Endothelial cell of umbilical vein (primary cell): ENCODE measurements around the gene ASNSD1. TPM values are rescaled to one million over a fixed set of nuclear protein-coding genes. Genes with fewer than 3 reads are reported as not detected.

Source experiments
- BruUV-seq: library from RNA; stranded (reverse); fragments of 400-500 nt; replicated peaks from 2 replicates; lab custom pipeline; 2021; lab: Mats Ljungman, UMichigan
- CTCF ChIA-PET: fragments of 300-600, 350-600 bp; sonication (Branson Sonifier 250); formaldehyde crosslinking; loops from one replicate; lab custom pipeline; 2021; ENCODE audit warnings: antibody characterized with exemption, inconsistent platforms; lab: Charles Lee
- POLR2A ChIA-PET: fragments of 300-600, 350-600 bp; sonication (Branson Sonifier 250); formaldehyde crosslinking; loops from one replicate; lab custom pipeline; 2021; ENCODE audit warnings: antibody characterized with exemption, inconsistent platforms; lab: Charles Lee
- DNase-seq: peaks from one replicate; pipeline ENCODE4 v3.0.0-alpha.2; 2011; ENCODE audit warnings: low read depth, low spot score
- FAIRE-seq: peaks from 2 replicates; lab custom pipeline; 2011; peaks lifted over from hg19 to GRCh38; lab: Jason Lieb, UNC
- H2AFZ ChIP-seq: 2 replicates; pipeline ENCODE4 v1.6.0; 2012; ENCODE audit warnings: low read depth, low read length, control low read depth, inconsistent platforms
- H3K27ac ChIP-seq: 2 replicates; pipeline ENCODE4 v1.5.1; 2011; ENCODE audit warnings: low read depth, mild to moderate bottlenecking, control low read depth, low read length, moderate library complexity; ENCODE audit not compliant: insufficient read depth
- H3K27me3 ChIP-seq, 2 experiments: 2 replicates each; pipeline versions ENCODE4 v1.6.0 to v1.6.1; 2011; ENCODE audit warnings: low read length in 2 of 2, mixed read lengths in 1 of 2; ENCODE audit not compliant: control insufficient read depth in 2 of 2, insufficient read depth in 2 of 2
- H3K36me3 ChIP-seq, 2 experiments: 2 replicates in 1 of 2; 3 replicates in 1 of 2; pipeline ENCODE4 v1.5.1; 2011; ENCODE audit warnings: low read length in 2 of 2, mild to moderate bottlenecking in 1 of 2, moderate library complexity in 1 of 2; ENCODE audit not compliant: control insufficient read depth in 2 of 2, insufficient read depth in 2 of 2; ENCODE audit errors: extremely low read depth in 1 of 2
- H3K4me1 ChIP-seq: 3 replicates; pipeline ENCODE4 v1.5.1; 2011; ENCODE audit warnings: mild to moderate bottlenecking, low read length; ENCODE audit not compliant: control insufficient read depth, insufficient read depth; ENCODE audit errors: extremely low read depth
- H3K4me2 ChIP-seq: 2 replicates; pipeline ENCODE4 v1.6.1; 2011; ENCODE audit warnings: low read length, control low read depth, mixed read lengths; ENCODE audit not compliant: insufficient read depth
- H3K4me3 ChIP-seq, 3 experiments: fragments of 200-600 bp in 1 of 3; sonication (generic), shearing (Covaris generic) in 1 of 3; replicated peaks in 1 of 3; 2 replicates each; pipeline ENCODE4 v1.5.1; 2011 to 2016; ENCODE audit warnings: control low read depth in 3 of 3, low read length in 3 of 3, mild to moderate bottlenecking in 2 of 3, inconsistent platforms in 1 of 3, low read depth in 1 of 3, moderate library complexity in 1 of 3; ENCODE audit not compliant: insufficient read depth in 1 of 3
- H3K79me2 ChIP-seq: 2 replicates; pipeline ENCODE4 v1.6.0; 2012; ENCODE audit warnings: low read length, inconsistent platforms; ENCODE audit not compliant: control insufficient read depth, insufficient read depth
- H3K9ac ChIP-seq: replicated peaks from 2 replicates; pipeline ENCODE3; 2011; ENCODE audit warnings: low read length, control low read depth; ENCODE audit not compliant: insufficient read depth; ENCODE audit errors: extremely low read depth
- H3K9me1 ChIP-seq: replicated peaks from 3 replicates; pipeline ENCODE4 v1.6.0; 2011; ENCODE audit warnings: mild to moderate bottlenecking, low read length; ENCODE audit not compliant: control insufficient read depth, insufficient read depth; ENCODE audit errors: extremely low read depth
- H3K9me3 ChIP-seq: replicated peaks from 2 replicates; pipeline ENCODE4 v1.5.1; 2012; ENCODE audit warnings: low read length, inconsistent platforms; ENCODE audit not compliant: control insufficient read depth, insufficient read depth
- H4K20me1 ChIP-seq: replicated peaks from 2 replicates; pipeline ENCODE3; 2011; ENCODE audit warnings: mild to moderate bottlenecking, low read length; ENCODE audit not compliant: control insufficient read depth, insufficient read depth; ENCODE audit errors: extremely low read depth
- EZH2 ChIP-seq: IDR thresholded peaks from 2 replicates; pipeline ENCODE4 v1.6.1; 2012; ENCODE audit warnings: borderline replicate concordance, low read depth, mild to moderate bottlenecking, moderate library complexity, low read length, inconsistent platforms; ENCODE audit not compliant: severe bottlenecking
- FOS ChIP-seq: IDR thresholded peaks from 2 replicates; pipeline ENCODE4 v1.6.1; 2011; ENCODE audit warnings: mild to moderate bottlenecking, low read length, moderate library complexity, borderline replicate concordance; ENCODE audit not compliant: insufficient read depth
- GATA2 ChIP-seq: IDR thresholded peaks from 2 replicates; pipeline ENCODE4 v1.7.0; 2011; ENCODE audit warnings: low read depth, mild to moderate bottlenecking, moderate library complexity, mixed read lengths, low read length; ENCODE audit not compliant: insufficient read length, insufficient read depth
- JUN ChIP-seq: IDR thresholded peaks from 2 replicates; pipeline ENCODE4 v1.6.1; 2011; ENCODE audit warnings: borderline replicate concordance, low read depth; ENCODE audit not compliant: insufficient read length, insufficient read depth
- MYC ChIP-seq: IDR thresholded peaks from one replicate; pipeline ENCODE4 v1.6.1; 2011; ENCODE audit warnings: mild to moderate bottlenecking, low read depth, low read length
- POLR2A ChIP-seq: IDR thresholded peaks from 2 replicates; pipeline ENCODE4 v1.6.1; 2012; ENCODE audit warnings: low read depth, mild to moderate bottlenecking, control low read depth, low read length
- POLR2AphosphoS5 ChIP-seq: IDR thresholded peaks from 2 replicates; pipeline ENCODE4 v1.6.1; 2012; ENCODE audit warnings: low read depth, mild to moderate bottlenecking, control low read depth, low read length, moderate library complexity; ENCODE audit not compliant: insufficient read depth
- dilution Hi-C: fragments of 300-500 bp; cut with MboI; formaldehyde crosslinking; loops from one replicate; pipeline ENCODE4 v1.15.0; 2019; ENCODE audit warnings: low sequenced_read_pairs; ENCODE audit not compliant: extremely low pct_ligation_motif_present
- intact Hi-C: fragments of 100-400 bp; cut with micrococcal nuclease; formaldehyde crosslinking; loops from one replicate; pipeline ENCODE4 v1.10.0; 2022
- polyA plus RNA-seq, 4 experiments: library from polyadenylated mRNA; depleted of rRNA in 3 of 4; stranded (reverse) in 3 of 4; unstranded in 1 of 4; fragments of >200 nt; gene quantifications; 2 replicates each; pipeline versions ENCODE4 v1.2.1 to v1.2.3, GENCODE V29; 2011 to 2012; ENCODE audit warnings: missing spikeins in 1 of 4
- total RNA-seq: library from RNA; stranded (reverse); gene quantifications from 2 replicates; pipeline ENCODE4 v1.2.3, GENCODE V29; 2021
- TF ChIP-seq, protein P1 (sequence below), 2 donors: IDR thresholded peaks; 1 replicate in 1 of 2; 2 replicates in 1 of 2; pipeline ENCODE4 v1.5.1; 2011; ENCODE audit warnings: low read length in 2 of 2, mild to moderate bottlenecking in 2 of 2, moderate library complexity in 2 of 2, control low read depth in 1 of 2, inconsistent platforms in 1 of 2, low read depth in 1 of 2; ENCODE audit not compliant: insufficient read depth in 1 of 2; ENCODE audit errors: extremely low read depth in 1 of 2

Gene ASNSD1
- total and polyA plus RNA-seq, 2 donors (not counting 3 experiments of a cell fraction or from before 2014, with no cell fraction given) = 15.8 to 39.5 TPM

DNA sequence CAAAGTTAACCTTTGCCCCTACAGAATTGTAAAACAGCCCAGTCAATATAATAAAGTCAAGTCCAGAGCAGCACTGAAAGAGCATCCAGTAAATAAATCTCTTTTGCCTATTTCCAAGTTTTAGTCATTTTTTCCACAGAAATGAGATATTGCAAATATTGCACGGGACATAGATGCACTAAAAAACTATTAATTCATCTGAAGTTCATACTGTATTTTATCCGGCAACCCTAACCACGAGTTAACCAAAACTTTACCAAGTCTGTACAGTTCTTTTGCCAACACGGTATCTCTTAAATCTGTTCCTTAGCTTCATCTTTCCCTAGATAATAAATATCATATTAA is 484 bp upstream of the ASNSD1 start:
- no peak overlapping the region for H2AFZ ChIP-seq
- peaks cover 27% of the 10 kb centered on the region for H3K79me2 ChIP-seq
- no peaks in the 10 kb centered on the region for H3K9me1 ChIP-seq
- CTCF ChIA-PET = interaction anchor here (0.6 to 2.8 kb wide), 52 partner anchors 10 to 684 kb away, joined by 3 to 66 read pairs (median 4); partner anchors contain the start of genes ANKAR, ORMDL1, OSGEPL1 and PMS1
- H4K20me1 ChIP-seq = no peaks in the 10 kb centered on the region
- peaks cover 10% of the 10 kb centered on the region for H3K4me1 ChIP-seq
- H3K9ac ChIP-seq = no peak overlapping the region
- H3K9me3 ChIP-seq = no peaks in the 10 kb centered on the region
- H3K4me2 ChIP-seq = no peak overlapping the region
- H3K4me3 ChIP-seq = no peak overlapping the region
- FAIRE-seq = no peak
- POLR2A ChIA-PET = no interaction called here
- H3K27ac ChIP-seq = no peak overlapping the region
- H3K36me3 ChIP-seq = no peaks in the 10 kb centered on the region
- TF ChIP-seq JUN (no peak), EZH2 (no peak), MYC (no peak), POLR2A (no peak), FOS (no peak), POLR2AphosphoS5 (no peak), GATA2 (no peak)
- TF ChIP-seq, protein P1, sequence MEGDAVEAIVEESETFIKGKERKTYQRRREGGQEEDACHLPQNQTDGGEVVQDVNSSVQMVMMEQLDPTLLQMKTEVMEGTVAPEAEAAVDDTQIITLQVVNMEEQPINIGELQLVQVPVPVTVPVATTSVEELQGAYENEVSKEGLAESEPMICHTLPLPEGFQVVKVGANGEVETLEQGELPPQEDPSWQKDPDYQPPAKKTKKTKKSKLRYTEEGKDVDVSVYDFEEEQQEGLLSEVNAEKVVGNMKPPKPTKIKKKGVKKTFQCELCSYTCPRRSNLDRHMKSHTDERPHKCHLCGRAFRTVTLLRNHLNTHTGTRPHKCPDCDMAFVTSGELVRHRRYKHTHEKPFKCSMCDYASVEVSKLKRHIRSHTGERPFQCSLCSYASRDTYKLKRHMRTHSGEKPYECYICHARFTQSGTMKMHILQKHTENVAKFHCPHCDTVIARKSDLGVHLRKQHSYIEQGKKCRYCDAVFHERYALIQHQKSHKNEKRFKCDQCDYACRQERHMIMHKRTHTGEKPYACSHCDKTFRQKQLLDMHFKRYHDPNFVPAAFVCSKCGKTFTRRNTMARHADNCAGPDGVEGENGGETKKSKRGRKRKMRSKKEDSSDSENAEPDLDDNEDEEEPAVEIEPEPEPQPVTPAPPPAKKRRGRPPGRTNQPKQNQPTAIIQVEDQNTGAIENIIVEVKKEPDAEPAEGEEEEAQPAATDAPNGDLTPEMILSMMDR (IDR thresholded peaks at IDR 0.05; ENCODE audit: extremely low read depth in 1 of 2, insufficient read depth in 1 of 2, low read depth in 1 of 2, low read length in 2 of 2) = no peak
- H3K27me3 ChIP-seq = peaks cover 0 to 2% of the 10 kb centered on the region in 2 experiments
- no peak for DNase-seq
- intact Hi-C loops = loop anchor here (1.0 to 2.0 kb wide), 8 partner anchors 14 to 712 kb away; partner anchors contain the start of genes ANKAR, ORMDL1, OSGEPL1 and PMS1
- dilution Hi-C loops = no loop called here
- no TSS peak for BruUV-seq
